ENCODE data around the gene TTC4.

Gene TTC4

DNA sequence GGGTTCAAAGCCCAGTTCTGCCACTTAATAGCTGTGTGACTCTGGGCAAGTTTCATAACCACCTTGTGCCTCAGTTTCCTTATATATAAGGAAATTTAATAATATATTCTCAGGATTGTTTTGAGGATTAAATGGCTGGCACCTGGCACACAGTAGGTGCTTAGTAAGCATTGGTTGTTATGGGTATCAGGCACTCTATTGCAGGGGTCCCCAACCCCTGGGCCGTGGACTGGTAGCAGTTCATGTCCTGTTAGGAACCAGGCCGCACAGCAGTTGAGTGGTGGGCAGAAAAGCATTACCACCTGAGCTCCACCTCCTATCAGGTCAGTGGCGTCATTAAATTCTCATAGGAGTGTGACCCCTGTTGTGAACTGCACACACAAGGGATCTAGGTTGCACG, 30.2 kb downstream of the TTC4 start:
- WGBS (ENCODE audit: insufficient coverage, insufficient read length) = no CpG with 5 or more reads among the region's 4 CpGs
- no peaks in the 10 kb centered on the region for H3K4me1 ChIP-seq (ENCODE audit: control insufficient read depth, insufficient read depth, low read length)

DNA sequence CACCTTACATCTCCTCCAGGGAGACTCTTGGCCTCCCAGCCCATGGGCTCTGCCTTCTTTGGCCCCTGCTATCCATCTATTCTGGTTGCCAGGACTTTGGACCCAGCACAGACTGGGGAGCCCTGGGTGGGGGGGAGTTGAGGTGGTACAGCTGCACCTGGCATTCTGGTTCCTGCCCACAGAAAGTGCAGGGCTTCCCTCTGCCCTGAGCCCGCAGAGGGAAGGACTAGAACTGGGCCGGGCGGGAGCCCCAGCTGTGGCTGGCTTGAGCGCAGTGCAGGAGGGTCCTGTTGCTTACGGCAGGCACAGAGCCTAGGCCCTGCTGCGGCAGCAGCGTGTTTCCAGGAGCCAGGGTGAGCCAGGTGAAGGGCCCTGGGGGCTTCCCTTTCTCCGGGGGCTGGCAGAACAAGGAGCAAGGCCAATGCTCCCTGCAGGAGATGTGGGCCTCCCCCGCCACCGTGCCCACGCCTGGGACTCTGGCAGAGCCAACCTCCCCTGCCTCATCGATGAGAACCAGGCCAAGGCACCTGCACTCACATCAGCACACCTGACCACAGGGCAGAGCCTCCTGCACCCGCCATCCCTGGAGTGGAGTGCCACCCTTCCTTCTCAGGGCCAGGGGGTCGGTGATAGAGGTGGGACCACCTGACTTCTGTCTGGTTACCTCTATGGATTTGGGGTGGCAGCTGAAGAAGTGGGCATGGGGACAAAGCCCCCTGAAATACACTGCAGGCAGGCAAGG, 32.6 kb downstream of the TTC4 start:
- WGBS (ENCODE audit: insufficient coverage, insufficient read length) = no CpG with 5 or more reads among the region's 14 CpGs
- DNase-seq (ENCODE audit: low read depth, low spot score) = no peak
- Histone ChIP-seq H3K9me3 (ENCODE audit: control insufficient read depth, insufficient read depth, low read length) (no peaks in the 10 kb centered on the region), H3K27me3 (ENCODE audit: control insufficient read depth, insufficient read depth, low read length) (no peaks in the 10 kb centered on the region), H3K36me3 (ENCODE audit: control insufficient read depth, insufficient read depth, low read length) (no peaks in the 10 kb centered on the region), H3K27ac (ENCODE audit: low read length) (no peak overlapping the region), H3K4me1 (ENCODE audit: control insufficient read depth, insufficient read depth, low read length) (no peaks in the 10 kb centered on the region), H3K4me3 (ENCODE audit: low read length) (no peak overlapping the region)

More for the DNA sequence above, 30.2 kb downstream of the TTC4 start:
- H3K9me3 ChIP-seq (ENCODE audit: control insufficient read depth, insufficient read depth, low read length) = no peaks in the 10 kb centered on the region
- peaks cover 10% of the 10 kb centered on the region; the same call in 1 of the 2 replicates for H3K36me3 ChIP-seq (ENCODE audit: control insufficient read depth, insufficient read depth, low read length)
- H3K4me3 ChIP-seq (ENCODE audit: low read length) = no peak overlapping the region
- no peak for DNase-seq (ENCODE audit: low read depth, low spot score)
- no peaks in the 10 kb centered on the region for H3K27me3 ChIP-seq (ENCODE audit: control insufficient read depth, insufficient read depth, low read length)
- no peak overlapping the region for H3K27ac ChIP-seq (ENCODE audit: low read length)

DNA sequence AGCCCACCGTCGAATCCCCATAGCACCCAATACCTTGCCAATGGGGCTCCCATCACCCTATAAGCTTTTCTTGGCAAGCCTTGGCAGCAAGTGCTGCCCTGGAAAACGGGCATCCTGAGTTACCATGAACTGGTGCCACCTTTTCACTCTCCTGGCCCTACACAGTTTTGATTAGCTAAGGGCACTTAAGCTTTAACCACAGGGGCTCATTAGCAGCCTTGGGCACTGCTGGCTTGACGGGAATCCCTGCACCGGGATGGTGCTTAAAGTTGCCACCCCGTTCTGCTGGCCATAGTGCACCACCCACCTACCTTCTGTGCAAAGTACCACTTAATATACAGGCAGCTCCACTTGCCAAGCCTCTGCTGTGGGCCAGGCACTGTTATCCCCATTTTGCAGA, 34.9 kb downstream of the TTC4 start:
- H3K27me3 ChIP-seq (ENCODE audit: control insufficient read depth, insufficient read depth, low read length) = no peaks in the 10 kb centered on the region
- WGBS (ENCODE audit: insufficient coverage, insufficient read length) = no CpG with 5 or more reads among the region's 6 CpGs
- no peak overlapping the region for H3K27ac ChIP-seq (ENCODE audit: low read length)
- no peaks in the 10 kb centered on the region for H3K4me1 ChIP-seq (ENCODE audit: control insufficient read depth, insufficient read depth, low read length)
- DNase-seq (ENCODE audit: low read depth, low spot score) = no peak
- H3K9me3 ChIP-seq (ENCODE audit: control insufficient read depth, insufficient read depth, low read length) = no peaks in the 10 kb centered on the region
- no peak overlapping the region for H3K4me3 ChIP-seq (ENCODE audit: low read length)
- H3K36me3 ChIP-seq (ENCODE audit: control insufficient read depth, insufficient read depth, low read length) = no peaks in the 10 kb centered on the region

DNA sequence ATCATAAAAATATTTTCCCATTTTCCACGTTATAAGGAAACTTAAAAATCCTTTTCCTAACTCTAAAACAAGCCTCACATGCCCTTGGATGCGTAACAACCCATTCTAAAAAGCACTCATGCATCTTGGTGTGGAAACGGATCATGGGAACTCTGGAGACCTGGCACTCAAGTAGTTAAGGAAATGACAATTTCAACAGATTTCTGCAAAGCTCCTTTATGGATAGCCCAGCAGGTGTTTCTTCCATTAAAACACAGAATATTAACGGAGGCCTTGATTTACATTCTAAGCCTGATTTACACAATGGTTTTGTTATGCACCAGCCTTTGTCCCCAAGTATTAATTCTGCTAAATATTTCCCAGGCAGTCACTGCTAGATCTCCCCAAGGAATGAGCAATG, 35.8 kb downstream of the TTC4 start:
- H3K4me3 ChIP-seq (ENCODE audit: low read length) = no peak overlapping the region
- no peaks in the 10 kb centered on the region for H3K4me1 ChIP-seq (ENCODE audit: control insufficient read depth, insufficient read depth, low read length)
- H3K36me3 ChIP-seq (ENCODE audit: control insufficient read depth, insufficient read depth, low read length) = no peaks in the 10 kb centered on the region
- no peaks in the 10 kb centered on the region for H3K27me3 ChIP-seq (ENCODE audit: control insufficient read depth, insufficient read depth, low read length)
- 100% methylated on average over 2 of the region's 4 CpGs for WGBS (ENCODE audit: insufficient coverage, insufficient read length)
- no peak for DNase-seq (ENCODE audit: low read depth, low spot score)
- no peak overlapping the region for H3K27ac ChIP-seq (ENCODE audit: low read length)
- H3K9me3 ChIP-seq (ENCODE audit: control insufficient read depth, insufficient read depth, low read length) = no peaks in the 10 kb centered on the region

DNA sequence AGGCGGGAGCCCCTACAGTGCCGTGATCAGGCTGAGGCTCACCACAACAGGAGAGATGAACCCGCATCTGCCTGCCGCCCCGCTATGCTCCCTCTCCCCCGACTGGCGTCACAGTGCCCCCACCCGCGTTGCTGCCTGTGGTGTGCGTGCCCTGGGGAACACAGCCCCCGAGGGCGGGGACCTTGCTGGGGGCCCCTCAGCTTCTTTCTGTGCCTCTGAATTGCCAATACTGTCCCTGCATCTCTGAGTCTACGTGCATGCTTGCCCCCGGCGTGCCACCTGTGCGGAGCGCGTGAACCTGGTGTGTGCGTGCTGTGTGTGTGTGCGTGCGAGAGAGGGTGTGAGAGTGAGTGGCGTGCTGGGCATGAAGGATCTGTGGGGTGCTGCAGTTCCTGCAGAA, 38.4 kb downstream of the TTC4 start:
- Histone ChIP-seq H3K36me3 (ENCODE audit: control insufficient read depth, insufficient read depth, low read length) (peaks cover 6% of the 10 kb centered on the region), H3K27ac (ENCODE audit: low read length) (no peak overlapping the region), H3K4me1 (ENCODE audit: control insufficient read depth, insufficient read depth, low read length) (no peaks in the 10 kb centered on the region), H3K9me3 (ENCODE audit: control insufficient read depth, insufficient read depth, low read length) (no peaks in the 10 kb centered on the region), H3K27me3 (ENCODE audit: control insufficient read depth, insufficient read depth, low read length) (no peaks in the 10 kb centered on the region), H3K4me3 (ENCODE audit: low read length) (no peak overlapping the region)
- no peak for DNase-seq (ENCODE audit: low read depth, low spot score)
- WGBS (ENCODE audit: insufficient coverage, insufficient read length) = no CpG with 5 or more reads among the region's 22 CpGs

DNA sequence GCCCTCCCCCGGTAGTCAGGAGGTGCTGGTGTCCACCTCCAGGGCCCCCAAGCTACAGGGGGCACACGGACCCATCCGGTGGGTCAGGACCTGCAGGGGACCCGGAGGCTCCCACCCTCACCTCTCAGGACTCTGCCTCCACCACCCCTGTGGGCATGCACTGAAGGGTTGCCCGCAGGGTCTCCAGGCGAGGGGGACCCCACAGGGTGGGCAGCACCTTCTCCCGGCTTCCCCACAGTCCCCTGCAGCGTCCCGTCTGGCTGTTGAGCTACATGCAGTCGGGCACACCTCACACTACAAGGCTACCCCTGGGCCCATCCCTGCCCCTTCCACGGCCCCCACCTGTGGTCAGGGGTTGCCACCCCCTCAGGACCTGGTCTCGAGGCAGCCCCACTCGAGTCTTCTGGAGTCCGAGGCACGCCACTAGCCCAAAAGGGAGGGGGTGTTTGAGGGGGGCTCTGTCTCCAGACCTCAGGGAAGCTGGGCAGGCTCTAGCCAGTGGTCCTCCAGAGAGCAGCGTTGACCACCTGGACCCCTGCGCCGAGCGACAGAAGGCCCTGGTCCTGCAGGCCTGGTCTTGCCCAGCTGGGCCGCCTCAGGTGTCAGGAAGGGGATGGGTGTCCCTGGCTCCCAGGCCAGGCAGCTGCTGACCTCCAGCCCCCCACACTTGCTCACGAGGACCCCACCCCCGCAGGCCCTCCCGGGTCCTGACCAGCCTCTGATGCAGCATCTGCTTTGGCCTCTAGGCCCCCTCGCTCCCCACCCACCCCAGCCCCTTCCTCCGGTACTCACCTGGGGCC, 39.0 kb downstream of the TTC4 start:
- no CpG with 5 or more reads among the region's 25 CpGs for WGBS (ENCODE audit: insufficient coverage, insufficient read length)
- H3K27me3 ChIP-seq (ENCODE audit: control insufficient read depth, insufficient read depth, low read length) = no peaks in the 10 kb centered on the region
- H3K9me3 ChIP-seq (ENCODE audit: control insufficient read depth, insufficient read depth, low read length) = no peaks in the 10 kb centered on the region
- H3K27ac ChIP-seq (ENCODE audit: low read length) = no peak overlapping the region
- H3K4me3 ChIP-seq (ENCODE audit: low read length) = no peak overlapping the region
- DNase-seq (ENCODE audit: low read depth, low spot score) = no peak
- H3K36me3 ChIP-seq (ENCODE audit: control insufficient read depth, insufficient read depth, low read length) = peaks cover 6% of the 10 kb centered on the region
- H3K4me1 ChIP-seq (ENCODE audit: control insufficient read depth, insufficient read depth, low read length) = no peaks in the 10 kb centered on the region

DNA sequence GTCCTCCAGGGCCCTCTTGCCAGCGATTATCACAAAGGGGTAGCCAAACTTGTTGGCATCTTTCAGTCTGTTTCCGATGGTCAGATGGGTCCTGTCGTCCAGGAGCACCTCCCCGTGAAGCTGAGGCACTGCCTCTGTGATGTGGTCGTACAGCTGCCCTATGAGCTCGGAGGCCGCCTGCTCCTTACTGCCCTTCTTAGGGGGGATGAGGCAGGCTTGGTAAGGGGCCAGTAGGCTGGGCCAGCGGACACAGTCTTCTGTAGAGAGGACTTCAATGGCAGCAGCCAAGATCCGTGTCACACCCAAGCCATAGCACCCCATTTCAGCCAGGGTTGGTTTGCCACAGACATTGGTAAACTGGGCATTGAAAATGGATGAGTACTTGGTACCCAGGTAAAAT, 42.2 kb downstream of the TTC4 start:
- Histone ChIP-seq H3K36me3 (ENCODE audit: control insufficient read depth, insufficient read depth, low read length) (peaks cover 6% of the 10 kb centered on the region), H3K27me3 (ENCODE audit: control insufficient read depth, insufficient read depth, low read length) (no peaks in the 10 kb centered on the region), H3K9me3 (ENCODE audit: control insufficient read depth, insufficient read depth, low read length) (no peaks in the 10 kb centered on the region), H3K4me1 (ENCODE audit: control insufficient read depth, insufficient read depth, low read length) (no peaks in the 10 kb centered on the region), H3K4me3 (ENCODE audit: low read length) (no peak overlapping the region), H3K27ac (ENCODE audit: low read length) (no peak overlapping the region)
- no peak for DNase-seq (ENCODE audit: low read depth, low spot score)
- WGBS (ENCODE audit: insufficient coverage, insufficient read length) = no CpG with 5 or more reads among the region's 9 CpGs

DNA sequence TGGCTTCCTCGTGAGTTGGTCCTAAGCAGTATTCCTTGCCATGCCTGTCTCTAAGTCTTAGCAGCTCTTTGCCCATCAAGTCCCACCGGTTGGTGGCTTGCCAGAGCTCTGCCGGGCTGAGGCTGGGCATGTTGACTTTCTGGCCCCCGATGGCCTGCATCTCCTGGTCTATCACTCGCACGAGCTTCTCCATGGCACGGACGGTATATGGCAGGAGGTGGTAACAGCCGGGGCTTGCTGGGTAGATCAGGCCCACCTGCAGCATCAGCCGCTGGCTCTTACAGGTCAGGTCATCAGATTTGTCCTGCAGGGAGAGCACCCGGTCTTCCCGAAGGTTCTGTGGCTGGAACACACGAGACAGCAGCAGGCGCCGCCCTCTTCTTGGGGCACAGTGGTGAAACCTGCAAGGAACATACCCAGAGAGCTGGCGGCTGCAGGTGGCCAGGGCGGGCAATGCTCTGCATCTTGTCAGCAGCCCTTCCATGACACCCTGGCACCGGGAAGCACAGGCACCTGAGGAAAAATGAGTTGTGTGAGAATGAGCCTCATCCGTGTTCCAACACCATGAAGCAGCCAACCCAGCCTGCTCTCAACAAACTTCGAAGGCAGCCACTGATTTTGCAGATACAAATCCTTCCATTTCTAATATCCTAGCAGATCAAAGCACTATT, 43.2 kb downstream of the TTC4 start:
- H3K4me3 ChIP-seq (ENCODE audit: low read length) = no peak overlapping the region
- no peak for DNase-seq (ENCODE audit: low read depth, low spot score)
- no peak overlapping the region for H3K27ac ChIP-seq (ENCODE audit: low read length)
- no peaks in the 10 kb centered on the region for H3K27me3 ChIP-seq (ENCODE audit: control insufficient read depth, insufficient read depth, low read length)
- H3K4me1 ChIP-seq (ENCODE audit: control insufficient read depth, insufficient read depth, low read length) = no peaks in the 10 kb centered on the region
- H3K9me3 ChIP-seq (ENCODE audit: control insufficient read depth, insufficient read depth, low read length) = no peaks in the 10 kb centered on the region
- H3K36me3 ChIP-seq (ENCODE audit: control insufficient read depth, insufficient read depth, low read length) = peaks cover 6% of the 10 kb centered on the region
- no CpG with 5 or more reads among the region's 20 CpGs for WGBS (ENCODE audit: insufficient coverage, insufficient read length)

DNA sequence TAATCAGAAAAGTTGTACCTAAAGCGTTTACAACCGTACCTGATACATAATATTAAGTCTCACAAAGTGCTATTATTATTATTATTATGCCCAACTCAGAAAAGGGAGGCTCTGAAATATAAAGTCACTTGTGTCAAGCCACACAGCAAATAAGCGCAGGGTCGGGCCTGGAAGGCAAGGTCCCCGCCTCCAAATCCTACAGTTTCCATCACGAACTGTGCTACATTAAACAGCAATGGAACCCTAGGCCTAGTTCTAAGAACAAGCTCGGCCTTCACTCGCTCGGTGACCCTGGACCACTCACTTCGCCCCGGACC, 48.1 kb downstream of the TTC4 start:
- DNase-seq (ENCODE audit: low read depth, low spot score) = no peak
- H3K27ac ChIP-seq (ENCODE audit: low read length) = no peak overlapping the region
- 0 out of 2 replicates have a peak, but pooled peaks cover 2% of the 10 kb centered on the region for H3K4me1 ChIP-seq (ENCODE audit: control insufficient read depth, insufficient read depth, low read length)
- H3K27me3 ChIP-seq (ENCODE audit: control insufficient read depth, insufficient read depth, low read length) = no peaks in the 10 kb centered on the region
- no peaks in the 10 kb centered on the region for H3K9me3 ChIP-seq (ENCODE audit: control insufficient read depth, insufficient read depth, low read length)
- H3K4me3 ChIP-seq (ENCODE audit: low read length) = peak overlapping the region; percentile 73; the same call in 1 of the 2 replicates
- H3K36me3 ChIP-seq (ENCODE audit: control insufficient read depth, insufficient read depth, low read length) = 0 out of 2 replicates have a peak, but pooled peaks cover under 1% of the 10 kb centered on the region
- WGBS (ENCODE audit: insufficient coverage, insufficient read length) = no CpG with 5 or more reads among the region's 11 CpGs

DNA sequence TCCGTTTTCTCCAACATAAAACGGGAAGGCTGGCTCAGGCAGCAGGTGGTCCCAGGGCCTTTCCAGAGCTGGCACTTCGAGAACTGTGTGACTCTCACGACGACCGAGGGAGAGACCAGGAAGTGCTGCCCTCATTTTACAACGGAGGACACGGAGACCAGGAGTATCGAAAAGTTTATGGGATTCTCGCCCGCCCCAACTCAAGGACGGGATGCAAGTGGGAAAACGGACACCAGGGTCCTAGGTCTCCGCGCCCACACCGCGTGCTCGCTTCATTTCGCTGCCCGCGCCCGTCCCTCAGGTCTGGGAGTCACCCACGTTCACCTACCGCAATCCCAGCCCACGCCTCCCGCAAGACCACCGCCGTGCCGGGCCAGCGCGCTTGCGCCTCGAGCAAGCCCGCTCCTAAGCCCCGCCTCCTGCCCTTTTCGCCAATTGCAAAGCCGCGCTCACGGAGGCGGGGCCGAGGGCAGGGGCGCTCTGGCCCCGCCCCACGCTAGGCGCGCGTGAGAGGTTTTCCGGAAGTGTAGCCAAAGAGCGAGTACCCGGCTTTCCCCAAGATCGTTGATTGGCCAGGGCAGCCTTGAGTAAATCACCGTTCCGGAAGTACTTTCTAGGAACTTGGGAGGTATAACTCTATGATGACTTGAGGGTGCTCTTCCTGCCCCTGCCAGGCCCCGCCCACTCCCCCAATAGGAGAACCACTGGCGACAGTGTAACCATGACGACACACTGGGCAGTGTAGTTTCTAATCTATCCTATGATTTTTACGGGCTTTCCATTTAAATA, 48.7 kb downstream of the TTC4 start, which contains the start of gene PARS2:
Gene PARS2 (minus strand): TSS at position 391 of the 789 bp plus-strand sequence. CDS start 5,362 bp downstream, outside the sequence.
- Histone ChIP-seq H3K36me3 (ENCODE audit: control insufficient read depth, insufficient read depth, low read length) (no peaks in the 10 kb centered on the region), H3K9me3 (ENCODE audit: control insufficient read depth, insufficient read depth, low read length) (no peaks in the 10 kb centered on the region), H3K27ac (ENCODE audit: low read length) (no peak within 1 kb of the TSS), H3K27me3 (ENCODE audit: control insufficient read depth, insufficient read depth, low read length) (no peaks in the 10 kb centered on the region), H3K4me3 (ENCODE audit: low read length) (peak within 1 kb of the TSS; percentile 73; the same call in 1 of the 2 replicates), H3K4me1 (ENCODE audit: control insufficient read depth, insufficient read depth, low read length) (0 out of 2 replicates have a peak, but pooled peaks cover 2% of the 10 kb centered on the region)
- WGBS (ENCODE audit: insufficient coverage, insufficient read length) = no CpG with 5 or more reads among the region's 57 CpGs
- peak; percentile 96 for DNase-seq (ENCODE audit: low read depth, low spot score)

All from iPS DF 6.9 (cell line).